Naive thymus-derived CD8-positive, alpha-beta T cell (primary cell): ENCODE data around the gene RBP3. TPM values are rescaled to one million over a fixed set of nuclear protein-coding genes. Genes with fewer than 3 reads are reported as not detected.

Experiments
- ATAC-seq, 2 donors: fragments of 150-1000 bp; cut with Tn5 transposase in 1 of 2; sonication (Bioruptor Pico), chemical (Tn5 transposase) in 1 of 2; 1 replicate in 1 of 2; 2 replicates in 1 of 2; pipeline ENCODE4 v1.10.0; 2021; ENCODE audit warnings: mild to moderate bottlenecking in 2 of 2, moderate library complexity in 2 of 2
- POLR2A ChIA-PET: fragments of 350-600 bp; sonication (Branson Sonifier 250); formaldehyde crosslinking; loops from one replicate; lab custom pipeline; 2021; ENCODE audit warnings: antibody characterized with exemption; lab: Charles Lee
- DNase-seq, 10 donors: peaks; one replicate each; pipeline versions ENCODE4 v3.0.0 to v3.0.0-alpha.2; 2020 to 2022
- H3K27ac Mint-ChIP-seq, 10 donors: one replicate each; pipeline ENCODE4 v1.8.0; 2020 to 2022; ENCODE audit warnings: mild to moderate bottlenecking in 10 of 10, mixed read lengths in 10 of 10, moderate library complexity in 4 of 10, inconsistent platforms in 1 of 10
- H3K27me3 Mint-ChIP-seq, 5 donors: one replicate each; pipeline ENCODE4 v1.8.0; 2021 to 2022; ENCODE audit warnings: mixed read lengths in 5 of 5
- H3K36me3 Mint-ChIP-seq, 3 donors: one replicate each; pipeline ENCODE4 v1.8.0; 2020 to 2022; ENCODE audit warnings: mixed read lengths in 3 of 3, mild to moderate bottlenecking in 2 of 3, inconsistent platforms in 1 of 3
- H3K4me1 Mint-ChIP-seq, 4 donors: one replicate each; pipeline ENCODE4 v1.8.0; 2021 to 2022; ENCODE audit warnings: mixed read lengths in 4 of 4
- H3K4me3 Mint-ChIP-seq, 10 donors: one replicate each; pipeline ENCODE4 v1.8.0; 2020 to 2022; ENCODE audit warnings: mild to moderate bottlenecking in 10 of 10, mixed read lengths in 10 of 10, moderate library complexity in 6 of 10, inconsistent platforms in 1 of 10
- H3K9me3 Mint-ChIP-seq, 9 donors: one replicate each; pipeline ENCODE4 v1.8.0; 2020 to 2022; ENCODE audit warnings: mixed read lengths in 9 of 9, mild to moderate bottlenecking in 3 of 9, inconsistent platforms in 1 of 9, moderate library complexity in 1 of 9
- polyA plus RNA-seq, 3 donors: library from polyadenylated mRNA; unstranded; fragments of 300-500 nt; fragmentation: Illumina TruSeq; gene quantifications; one replicate each; pipeline ENCODE4 v1.2.3, GENCODE V29; 2021
- total RNA-seq, 8 experiments: library from RNA in 2 of 8; stranded (reverse) in 2 of 8; gene quantifications; one replicate each; pipeline ENCODE4 v1.2.3 and lab custom pipeline; 2021 to 2026

The RBP3 gene
- total RNA-seq (not detected), polyA plus RNA-seq (not detected), total RNA-seq (lab: John Stamatoyannopoulos, UW) (0 reads per million in 6 experiments)

DNA sequence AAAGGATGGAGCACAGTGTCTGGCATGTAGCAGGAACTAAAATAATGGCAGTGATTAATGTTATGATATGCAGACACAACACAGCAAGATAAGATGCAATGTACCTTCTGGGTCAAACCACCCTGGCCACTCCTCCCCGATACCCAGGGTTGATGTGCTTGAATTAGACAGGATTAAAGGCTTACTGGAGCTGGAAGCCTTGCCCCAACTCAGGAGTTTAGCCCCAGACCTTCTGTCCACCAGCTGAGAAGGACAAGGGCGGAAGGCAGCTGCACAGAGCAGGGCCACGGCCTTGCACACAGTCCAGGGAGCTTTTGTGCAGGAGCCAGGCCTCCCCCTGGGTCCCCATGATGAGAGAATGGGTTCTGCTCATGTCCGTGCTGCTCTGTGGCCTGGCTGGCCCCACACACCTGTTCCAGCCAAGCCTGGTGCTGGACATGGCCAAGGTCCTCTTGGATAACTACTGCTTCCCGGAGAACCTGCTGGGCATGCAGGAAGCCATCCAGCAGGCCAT is at the start of gene RBP3:
TSS of gene RBP3 (plus strand) at position 226 of the 514 bp plus-strand sequence. CDS start at position 348, 122 bp downstream.
- H3K4me3 Mint-ChIP-seq: no peak within 1 kb of the TSS
- DNase-seq (no peak), ATAC-seq (no peak)
- no peaks in the 10 kb centered on the region for H3K9me3 Mint-ChIP-seq
- H3K4me1 Mint-ChIP-seq: no peaks in the 10 kb centered on the region
- H3K27ac Mint-ChIP-seq: no peak within 1 kb of the TSS
- no peaks in the 10 kb centered on the region for H3K36me3 Mint-ChIP-seq
- POLR2A ChIA-PET: no interaction called here
- no peaks in the 10 kb centered on the region for H3K27me3 Mint-ChIP-seq

DNA sequence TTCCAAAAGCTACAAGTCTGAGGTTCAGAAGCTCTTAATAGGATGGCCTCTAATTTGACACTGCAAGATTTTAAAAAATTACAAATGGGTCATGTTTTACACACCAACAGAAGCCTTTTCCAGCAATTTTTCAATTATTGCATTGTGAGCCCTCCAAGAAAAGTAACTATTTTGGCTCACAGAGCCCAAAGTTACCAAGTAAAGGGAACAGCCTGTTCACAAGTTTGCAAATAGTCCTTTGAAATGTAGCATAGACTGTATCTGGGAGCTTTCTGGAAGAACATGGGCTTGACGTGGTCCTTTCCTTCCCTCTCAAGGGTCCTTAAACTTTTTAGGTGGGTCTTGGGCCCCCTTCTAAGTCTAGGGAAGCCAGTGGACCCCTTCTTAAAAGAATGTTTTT is 49.4 kb upstream of the RBP3 start:
- POLR2A ChIA-PET: no interaction called here
- ATAC-seq (no peak), DNase-seq (no peak)
- H3K4me3 Mint-ChIP-seq: peak overlapping the region in 4 of 10 donors; percentile 18 to 76 (median 52)
- peaks cover 13 to 24% (median 22%) of the 10 kb centered on the region in 4 donors for H3K4me1 Mint-ChIP-seq
- peak overlapping the region in 1 of 10 donors; percentile 79 for H3K27ac Mint-ChIP-seq
- H3K9me3 Mint-ChIP-seq: no peaks in the 10 kb centered on the region
- H3K36me3 Mint-ChIP-seq: no peaks in the 10 kb centered on the region
- H3K27me3 Mint-ChIP-seq: peaks cover 0 to 21% (median 7%) of the 10 kb centered on the region in 5 donors

DNA sequence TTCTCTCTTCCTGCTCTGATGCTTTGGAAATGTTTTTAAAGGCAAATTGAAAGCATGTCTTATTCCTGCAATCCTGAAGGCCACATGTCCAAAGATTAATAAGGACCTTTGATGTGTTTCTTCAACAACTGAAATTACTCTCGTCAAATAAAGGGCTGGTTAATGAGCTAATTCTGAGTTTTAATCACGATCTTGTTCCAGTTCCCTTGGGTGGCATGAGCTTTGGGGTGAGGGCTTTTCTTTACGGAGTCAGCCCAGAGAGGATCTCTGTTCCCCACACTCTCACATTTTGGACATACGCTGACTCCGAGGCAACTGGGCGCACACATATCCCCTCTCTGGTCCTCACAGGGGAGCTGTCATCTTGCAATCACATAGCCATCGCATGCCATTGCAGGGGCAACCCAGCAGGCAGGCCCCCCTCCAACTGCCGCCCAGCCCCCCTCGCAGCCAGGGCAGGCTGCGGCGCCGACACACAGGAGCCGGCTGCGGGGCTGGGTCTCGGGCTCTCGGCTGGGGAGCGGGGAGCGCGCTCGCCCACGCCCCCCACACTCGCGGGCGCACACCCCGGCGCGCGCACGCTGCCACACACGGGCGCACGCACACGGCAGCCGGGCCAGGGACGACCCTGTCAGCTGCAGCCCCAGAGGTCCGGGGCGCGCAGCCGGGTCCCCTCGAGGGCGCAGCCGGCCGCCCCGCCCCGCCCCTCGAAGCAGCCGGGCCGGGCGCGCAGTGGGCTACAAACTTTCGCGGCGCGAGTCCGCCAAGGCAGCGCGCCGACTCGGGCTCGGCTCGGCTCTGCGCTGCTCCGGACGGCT is 48.3 kb upstream of the RBP3 start, which contains the start of gene GDF10:
TSS of gene GDF10 (plus strand) at position 587 of the 818 bp plus-strand sequence. CDS start 455 bp downstream, outside the sequence.
- POLR2A ChIA-PET: interaction anchor here (1.1 kb wide), 1 partner anchor 134 kb away, joined by 5 read pairs; no protein-coding TSS in a partner anchor

DNA sequence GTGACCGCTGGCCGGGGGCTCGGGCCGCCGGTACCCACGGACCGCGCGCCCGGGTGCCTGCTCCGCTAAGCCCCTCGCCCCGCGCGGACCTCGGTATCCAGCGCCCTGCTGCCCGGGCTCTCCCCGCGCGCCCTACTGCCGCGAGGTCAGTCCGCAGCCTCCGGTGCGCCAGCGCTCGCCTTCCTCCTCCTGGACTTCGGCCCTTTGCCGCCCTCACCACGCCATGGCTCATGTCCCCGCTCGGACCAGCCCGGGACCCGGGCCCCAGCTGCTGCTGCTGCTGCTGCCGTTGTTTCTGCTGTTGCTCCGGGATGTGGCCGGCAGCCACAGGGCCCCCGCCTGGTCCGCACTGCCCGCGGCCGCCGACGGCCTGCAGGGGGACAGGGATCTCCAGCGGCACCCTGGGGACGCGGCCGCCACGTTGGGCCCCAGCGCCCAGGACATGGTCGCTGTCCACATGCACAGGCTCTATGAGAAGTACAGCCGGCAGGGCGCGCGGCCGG is 47.7 kb upstream of the RBP3 start:
- Mint-ChIP-seq H3K27me3 (peaks cover 0 to 16% (median 4%) of the 10 kb centered on the region in 5 donors), H3K36me3 (no peaks in the 10 kb centered on the region), H3K27ac (peak overlapping the region in 2 of 10 donors; percentile 26 to 75), H3K4me1 (peaks cover 21 to 28% (median 26%) of the 10 kb centered on the region in 4 donors), H3K9me3 (no peaks in the 10 kb centered on the region), H3K4me3 (peak overlapping the region; percentile 73 to 92 (median 84))
- ATAC-seq (peak; percentile 27 to 48), DNase-seq (no peak)
- POLR2A ChIA-PET: interaction anchor here (0.9 to 1.1 kb wide), 2 partner anchors 11 to 134 kb away, joined by 3 to 5 read pairs; no protein-coding TSS in a partner anchor

More for the DNA sequence above, 48.3 kb upstream of the RBP3 start, which contains the start of gene GDF10:
- ATAC-seq (peak; percentile 66 to 81), DNase-seq (peak in 5 of 10 donors; percentile 7 to 41 (median 34))
- Mint-ChIP-seq H3K27ac (peak within 1 kb of the TSS in 6 of 10 donors; percentile 15 to 79 (median 57)), H3K4me3 (peak within 1 kb of the TSS; percentile 73 to 92 (median 84)), H3K9me3 (no peaks in the 10 kb centered on the region), H3K36me3 (no peaks in the 10 kb centered on the region), H3K4me1 (peaks cover 19 to 26% (median 24%) of the 10 kb centered on the region in 4 donors), H3K27me3 (peaks cover 0 to 20% (median 7%) of the 10 kb centered on the region in 5 donors)

DNA sequence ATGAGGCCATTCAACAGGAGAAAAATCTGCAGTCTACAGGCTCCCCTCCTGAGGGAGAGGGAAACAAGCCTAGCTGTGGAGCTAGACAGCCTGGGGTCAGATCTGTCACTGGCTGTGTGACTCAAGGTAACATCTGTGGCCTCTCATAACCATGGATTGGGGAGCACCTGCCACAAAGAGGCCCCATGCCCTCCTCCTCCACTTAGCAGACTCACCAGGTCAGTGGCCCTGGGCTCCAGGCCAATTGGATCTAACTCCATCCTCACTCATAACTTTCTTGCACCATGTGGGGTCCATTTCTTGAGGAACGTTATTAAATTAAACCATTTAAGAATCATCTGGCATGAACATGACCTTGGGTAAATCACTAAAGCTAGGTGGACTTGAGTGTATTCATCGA is 46.3 kb upstream of the RBP3 start:
- Mint-ChIP-seq H3K4me1 (peaks cover 28 to 36% (median 32%) of the 10 kb centered on the region in 4 donors), H3K36me3 (no peaks in the 10 kb centered on the region), H3K4me3 (peak overlapping the region in 7 of 10 donors; percentile 15 to 80 (median 36)), H3K27ac (peak overlapping the region in 1 of 10 donors; percentile 60), H3K9me3 (no peaks in the 10 kb centered on the region), H3K27me3 (peaks cover 0 to 16% (median 4%) of the 10 kb centered on the region in 5 donors)
- no peak for DNase-seq
- POLR2A ChIA-PET: interaction anchor here (1.5 kb wide), 1 partner anchor 9 kb away, joined by 5 read pairs; no protein-coding TSS in a partner anchor
- no peak for ATAC-seq

DNA sequence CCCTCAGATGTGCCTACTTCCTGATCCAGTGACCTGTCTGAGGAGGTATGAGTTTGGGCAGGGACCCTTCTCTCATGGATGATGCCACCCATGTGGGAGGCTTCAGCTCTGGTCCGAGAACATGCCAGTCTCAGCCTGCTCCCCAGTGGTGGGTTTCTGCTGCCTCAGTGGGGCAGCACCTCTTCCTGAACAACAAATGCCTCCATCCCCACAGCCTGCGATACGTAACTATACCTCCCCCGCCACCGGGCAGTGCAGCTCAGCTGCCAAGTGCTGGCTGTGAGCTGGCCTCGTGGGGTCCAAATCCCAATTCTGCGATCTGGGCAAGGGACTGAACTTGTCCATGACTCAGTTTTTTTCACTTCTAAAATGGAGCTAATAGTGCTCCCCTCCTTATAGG is 45.1 kb upstream of the RBP3 start:
- DNase-seq (no peak), ATAC-seq (no peak)
- Mint-ChIP-seq H3K4me1 (peaks cover 32 to 46% (median 41%) of the 10 kb centered on the region in 4 donors), H3K4me3 (peak overlapping the region in 2 of 10 donors; percentile 21 to 33), H3K27ac (peak overlapping the region in 2 of 10 donors; percentile 21 to 82), H3K9me3 (no peaks in the 10 kb centered on the region), H3K27me3 (peaks cover 0 to 16% (median 4%) of the 10 kb centered on the region in 5 donors), H3K36me3 (no peaks in the 10 kb centered on the region)
- POLR2A ChIA-PET: interaction anchor here (0.7 to 1.5 kb wide), 3 partner anchors 8 to 137 kb away, joined by 3 to 5 read pairs (median 3); no protein-coding TSS in a partner anchor

DNA sequence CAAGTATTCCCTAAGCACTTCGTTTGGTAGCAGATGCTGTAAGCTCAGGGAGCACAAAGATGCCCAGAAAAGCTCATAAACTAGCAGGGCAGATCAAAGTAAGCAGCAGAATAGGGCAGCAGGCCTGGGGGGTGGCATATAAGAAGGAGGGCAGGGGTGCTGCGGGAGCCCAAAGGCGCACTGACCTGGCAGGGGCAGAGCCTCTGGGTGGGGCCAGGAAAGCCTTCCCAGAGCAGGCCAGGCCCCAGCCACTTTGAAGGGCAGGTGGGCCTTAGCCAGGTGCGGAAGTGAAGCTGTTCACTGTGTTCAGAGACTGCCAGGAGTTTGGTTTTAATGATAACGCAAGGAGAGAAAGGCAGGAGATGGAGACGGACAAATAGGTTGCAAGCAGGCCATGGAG is 44.3 kb upstream of the RBP3 start:
- DNase-seq (no peak), ATAC-seq (no peak)
- no peak overlapping the region for H3K4me3 Mint-ChIP-seq
- POLR2A ChIA-PET: interaction anchor here (0.9 kb wide), 1 partner anchor 138 kb away, joined by 3 read pairs; no protein-coding TSS in a partner anchor
- no peaks in the 10 kb centered on the region for H3K9me3 Mint-ChIP-seq
- H3K27ac Mint-ChIP-seq: peak overlapping the region in 1 of 10 donors; percentile 21
- H3K36me3 Mint-ChIP-seq: no peaks in the 10 kb centered on the region
- peaks cover 0 to 16% (median 4%) of the 10 kb centered on the region in 5 donors for H3K27me3 Mint-ChIP-seq
- H3K4me1 Mint-ChIP-seq: peaks cover 32 to 50% (median 42%) of the 10 kb centered on the region in 4 donors

DNA sequence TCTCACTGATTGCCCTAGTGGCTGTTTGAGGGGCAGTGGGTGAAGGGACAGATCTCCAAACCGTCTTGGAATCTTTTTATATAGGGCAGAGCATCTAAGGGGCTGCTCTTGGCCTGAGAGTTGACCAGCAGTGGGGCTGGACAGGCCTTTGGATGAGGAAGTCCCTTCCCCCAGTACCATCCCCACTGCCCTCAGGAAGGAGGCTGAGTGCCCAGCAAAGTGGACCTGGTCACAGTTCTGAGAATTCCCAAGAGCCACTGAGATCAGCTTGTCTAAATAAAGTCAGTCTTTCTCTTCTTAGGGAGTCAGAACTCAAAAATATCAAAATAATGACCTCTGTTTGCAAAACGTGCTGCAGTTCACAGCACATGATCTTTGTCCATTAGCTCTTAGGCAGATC is 42.6 kb upstream of the RBP3 start:
- POLR2A ChIA-PET: interaction anchor here (1.0 kb wide), 1 partner anchor 19 kb away, joined by 3 read pairs; no protein-coding TSS in a partner anchor
- DNase-seq: no peak
- peak overlapping the region in 3 of 10 donors; percentile 31 to 77 (median 60) for H3K27ac Mint-ChIP-seq
- no peaks in the 10 kb centered on the region for H3K36me3 Mint-ChIP-seq
- peaks cover 0 to 10% (median 4%) of the 10 kb centered on the region in 5 donors for H3K27me3 Mint-ChIP-seq
- peaks cover 30 to 52% (median 44%) of the 10 kb centered on the region in 4 donors for H3K4me1 Mint-ChIP-seq
- no peak overlapping the region for H3K4me3 Mint-ChIP-seq
- ATAC-seq: no peak
- no peaks in the 10 kb centered on the region for H3K9me3 Mint-ChIP-seq

DNA sequence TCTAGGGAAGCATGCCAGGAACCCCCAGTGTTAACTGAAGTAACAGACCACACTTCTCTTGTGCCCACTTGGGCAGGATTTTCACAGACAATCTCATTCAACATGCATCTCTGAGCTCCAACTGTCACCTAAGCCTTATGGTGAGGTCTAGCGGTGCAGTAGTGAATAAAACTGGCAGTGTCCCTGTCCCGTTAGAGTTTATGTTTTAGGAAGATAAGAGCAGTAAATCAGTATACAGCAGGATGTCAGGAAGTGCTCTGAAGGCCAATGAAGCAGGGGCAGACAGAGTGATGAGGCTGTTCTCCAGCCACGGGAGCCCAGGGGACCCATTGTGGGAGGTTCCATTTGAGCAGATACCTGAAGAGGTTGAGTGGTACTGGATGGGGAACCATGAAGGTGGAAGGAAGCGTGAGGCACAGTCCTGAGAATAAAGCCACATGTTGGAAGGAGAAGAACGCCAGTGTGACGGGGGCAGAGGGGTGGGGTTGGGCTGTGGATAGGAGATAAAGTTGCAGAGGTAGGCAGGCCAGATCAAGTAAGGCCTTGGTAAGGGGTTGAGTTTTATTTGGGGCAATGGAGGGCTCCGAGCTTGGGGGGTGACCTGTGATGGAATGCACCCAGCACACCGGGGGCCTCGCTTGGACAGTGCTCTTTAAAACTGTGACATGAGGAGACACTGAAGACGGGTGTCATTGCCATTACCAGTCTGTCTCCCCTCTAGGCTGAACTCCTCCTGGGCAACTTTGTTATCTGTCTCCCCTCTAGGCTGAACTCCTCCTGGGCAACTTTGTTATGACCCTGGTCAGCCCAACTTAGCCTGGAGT is 41.6 kb upstream of the RBP3 start:
- POLR2A ChIA-PET: interaction anchor here (1.0 kb wide), 1 partner anchor 20 kb away, joined by 3 read pairs; no protein-coding TSS in a partner anchor
- H3K27me3 Mint-ChIP-seq: peaks cover 0 to 6% (median 0%) of the 10 kb centered on the region in 5 donors
- no peaks in the 10 kb centered on the region for H3K36me3 Mint-ChIP-seq
- H3K4me1 Mint-ChIP-seq: peaks cover 35 to 53% (median 45%) of the 10 kb centered on the region in 4 donors
- ATAC-seq (no peak), DNase-seq (no peak)
- peak overlapping the region in 2 of 10 donors; percentile 23 to 44 for H3K4me3 Mint-ChIP-seq
- no peaks in the 10 kb centered on the region for H3K9me3 Mint-ChIP-seq
- peak overlapping the region in 8 of 10 donors; percentile 15 to 87 (median 46) for H3K27ac Mint-ChIP-seq

DNA sequence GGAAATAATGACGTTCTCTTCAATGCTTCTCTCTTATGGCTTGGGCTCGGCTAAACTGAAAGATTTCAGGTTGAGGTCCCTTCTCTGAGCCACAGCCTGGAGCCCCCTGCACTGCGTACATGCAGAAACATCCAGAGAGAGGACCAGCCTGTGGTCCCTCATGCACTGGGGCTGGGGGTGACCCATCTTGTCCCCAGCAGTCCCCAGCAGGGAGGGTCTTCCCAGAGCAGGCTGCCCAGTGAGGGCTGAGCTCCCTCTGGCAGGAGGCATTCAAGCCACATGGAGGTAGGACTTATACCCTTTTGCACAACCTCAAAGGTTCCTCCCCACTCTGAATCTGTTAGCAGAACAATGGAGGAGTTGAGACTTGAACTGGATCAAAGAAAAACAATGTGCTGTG is 40.8 kb upstream of the RBP3 start:
- Mint-ChIP-seq H3K36me3 (no peaks in the 10 kb centered on the region), H3K27ac (peak overlapping the region in 5 of 10 donors; percentile 25 to 87 (median 66)), H3K4me3 (no peak overlapping the region), H3K4me1 (peaks cover 34 to 61% (median 46%) of the 10 kb centered on the region in 4 donors), H3K27me3 (peaks cover 0 to under 1% (median 0%) of the 10 kb centered on the region in 5 donors), H3K9me3 (no peaks in the 10 kb centered on the region)
- POLR2A ChIA-PET: no interaction called here
- no peak for ATAC-seq
- no peak for DNase-seq

DNA sequence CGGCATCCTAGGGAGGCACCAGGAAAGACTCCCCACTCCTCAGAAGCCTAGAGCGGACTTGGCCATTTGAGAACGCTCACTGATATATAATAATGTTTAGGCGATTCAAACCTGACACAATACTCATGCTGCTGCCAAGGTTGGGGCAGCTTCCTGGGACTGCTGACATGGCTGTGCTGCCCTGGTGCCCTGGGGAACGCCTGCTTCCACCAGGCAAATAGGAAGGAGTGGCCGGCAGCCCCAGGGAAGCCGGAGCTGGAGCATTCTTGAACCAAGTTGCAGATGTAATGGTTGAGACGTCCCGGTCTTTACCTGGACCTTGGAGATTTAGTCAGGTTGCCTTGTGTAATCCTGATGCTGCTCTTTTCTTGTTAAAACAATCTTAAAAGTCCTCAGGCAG is 39.4 kb upstream of the RBP3 start:
- Mint-ChIP-seq H3K36me3 (no peaks in the 10 kb centered on the region), H3K4me3 (no peak overlapping the region), H3K27ac (peak overlapping the region in 2 of 10 donors; percentile 52 to 83), H3K9me3 (no peaks in the 10 kb centered on the region), H3K4me1 (peaks cover 30 to 54% (median 43%) of the 10 kb centered on the region in 4 donors), H3K27me3 (no peaks in the 10 kb centered on the region)
- ATAC-seq: no peak
- no peak for DNase-seq
- POLR2A ChIA-PET: interaction anchor here (1.0 kb wide), 1 partner anchor 142 kb away, joined by 3 read pairs; no protein-coding TSS in a partner anchor
